Measurements from ENCODE around the gene PLA2G4E.

DNA sequence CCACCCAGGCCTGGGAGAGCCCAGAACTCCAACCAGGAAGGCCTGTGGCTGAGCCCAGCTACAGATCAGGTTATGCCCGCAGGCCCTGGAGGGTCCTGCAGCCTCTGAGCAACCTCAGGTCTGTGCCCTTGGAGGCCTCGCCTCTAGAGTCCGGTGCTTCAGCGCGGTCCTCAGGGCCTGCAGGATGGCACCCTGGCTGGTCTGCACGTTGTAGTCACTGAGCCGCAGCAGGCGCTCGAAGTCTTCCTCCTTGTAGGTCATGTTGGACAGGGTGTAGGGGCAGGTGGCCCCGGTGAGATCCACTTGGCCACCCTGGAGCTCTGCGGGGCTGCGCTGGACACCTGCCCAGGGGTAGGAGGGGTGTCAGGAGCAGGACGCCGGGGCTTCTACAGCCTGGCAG, 47.8 kb upstream of the PLA2G4E start:
- TF ChIP-seq ELF4 (IDR thresholded peaks at IDR 0.05) (no peak), FOXK2 (IDR thresholded peaks at IDR 0.05) (no peak), SP1 (IDR thresholded peaks at IDR 0.05) (no peak), ZNF384 (IDR thresholded peaks at IDR 0.05) (no peak), SUZ12 (IDR thresholded peaks at IDR 0.05) (no peak), NFRKB (IDR thresholded peaks at IDR 0.05) (no peak), FOXA1 (IDR thresholded peaks at IDR 0.05) (no peak), ARNT (IDR thresholded peaks at IDR 0.05) (no peak), L3MBTL2 (conservative IDR thresholded peaks at IDR 0.05) (no peak), BHLHE40 (IDR thresholded peaks at IDR 0.05; ENCODE audit: borderline replicate concordance) (no peak), FOXM1 (IDR thresholded peaks at IDR 0.05; ENCODE audit: borderline replicate concordance) (no peak), CTBP1 (IDR thresholded peaks at IDR 0.05; ENCODE audit: borderline replicate concordance) (no peak)
- TF ChIP-seq, protein P1, sequence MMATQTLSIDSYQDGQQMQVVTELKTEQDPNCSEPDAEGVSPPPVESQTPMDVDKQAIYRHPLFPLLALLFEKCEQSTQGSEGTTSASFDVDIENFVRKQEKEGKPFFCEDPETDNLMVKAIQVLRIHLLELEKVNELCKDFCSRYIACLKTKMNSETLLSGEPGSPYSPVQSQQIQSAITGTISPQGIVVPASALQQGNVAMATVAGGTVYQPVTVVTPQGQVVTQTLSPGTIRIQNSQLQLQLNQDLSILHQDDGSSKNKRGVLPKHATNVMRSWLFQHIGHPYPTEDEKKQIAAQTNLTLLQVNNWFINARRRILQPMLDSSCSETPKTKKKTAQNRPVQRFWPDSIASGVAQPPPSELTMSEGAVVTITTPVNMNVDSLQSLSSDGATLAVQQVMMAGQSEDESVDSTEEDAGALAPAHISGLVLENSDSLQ (IDR thresholded peaks at IDR 0.05), result no peak
